AG09309 (cell line): ENCODE results near the gene PRELP.

Experiments
- DNase-seq: peaks from one replicate; pipeline ENCODE4 v3.0.0-alpha.2; 2010; ENCODE audit warnings: low read depth
- H3K4me3 ChIP-seq: 2 replicates; pipeline ENCODE4 v1.5.1; 2011; ENCODE audit warnings: mild to moderate bottlenecking, low read depth, low read length, moderate library complexity; ENCODE audit not compliant: control insufficient read depth
- TF ChIP-seq, protein P1 (sequence below): IDR thresholded peaks from 2 replicates; pipeline ENCODE4 v1.5.1; 2011; ENCODE audit warnings: mild to moderate bottlenecking, low read depth, low read length, inconsistent platforms; ENCODE audit not compliant: insufficient read depth, control insufficient read depth; ENCODE audit errors: missing control alignments

PRELP gene

GRCh38 chr1:203490607-203491006 lies 15.0 kb downstream of the PRELP start:
- H3K4me3 ChIP-seq: no peak overlapping the region
- DNase-seq: no peak
- TF ChIP-seq, protein P1, sequence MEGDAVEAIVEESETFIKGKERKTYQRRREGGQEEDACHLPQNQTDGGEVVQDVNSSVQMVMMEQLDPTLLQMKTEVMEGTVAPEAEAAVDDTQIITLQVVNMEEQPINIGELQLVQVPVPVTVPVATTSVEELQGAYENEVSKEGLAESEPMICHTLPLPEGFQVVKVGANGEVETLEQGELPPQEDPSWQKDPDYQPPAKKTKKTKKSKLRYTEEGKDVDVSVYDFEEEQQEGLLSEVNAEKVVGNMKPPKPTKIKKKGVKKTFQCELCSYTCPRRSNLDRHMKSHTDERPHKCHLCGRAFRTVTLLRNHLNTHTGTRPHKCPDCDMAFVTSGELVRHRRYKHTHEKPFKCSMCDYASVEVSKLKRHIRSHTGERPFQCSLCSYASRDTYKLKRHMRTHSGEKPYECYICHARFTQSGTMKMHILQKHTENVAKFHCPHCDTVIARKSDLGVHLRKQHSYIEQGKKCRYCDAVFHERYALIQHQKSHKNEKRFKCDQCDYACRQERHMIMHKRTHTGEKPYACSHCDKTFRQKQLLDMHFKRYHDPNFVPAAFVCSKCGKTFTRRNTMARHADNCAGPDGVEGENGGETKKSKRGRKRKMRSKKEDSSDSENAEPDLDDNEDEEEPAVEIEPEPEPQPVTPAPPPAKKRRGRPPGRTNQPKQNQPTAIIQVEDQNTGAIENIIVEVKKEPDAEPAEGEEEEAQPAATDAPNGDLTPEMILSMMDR: no peak

DNA sequence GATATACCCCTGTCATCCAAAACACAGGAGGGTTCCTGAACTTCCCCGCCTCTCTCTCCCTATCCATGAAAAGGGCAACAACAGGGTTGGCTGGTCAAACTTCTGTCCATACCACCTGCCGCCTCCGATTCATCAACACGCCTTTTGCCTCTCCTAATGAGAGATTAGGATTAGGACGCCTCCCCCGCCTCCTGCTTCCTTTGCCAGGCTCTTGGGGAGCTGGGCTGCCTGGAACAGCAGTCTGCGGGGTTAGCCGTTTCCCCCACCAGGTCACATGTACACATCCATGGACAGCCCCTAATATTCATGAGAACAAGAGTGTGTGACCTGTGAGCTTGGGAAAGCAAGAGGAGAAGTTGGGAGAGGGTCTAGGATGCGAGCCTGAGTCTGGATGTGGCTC lies 16.1 kb downstream of the PRELP start:
- no peak for DNase-seq
- TF ChIP-seq, protein P1: no peak
- no peak overlapping the region for H3K4me3 ChIP-seq

GRCh38 chr1:203492082-203492747 lies 16.6 kb downstream of the PRELP start:
- TF ChIP-seq, protein P1: no peak
- no peak overlapping the region for H3K4me3 ChIP-seq
- no peak for DNase-seq

GRCh38 chr1:203492748-203493130 lies 17.1 kb downstream of the PRELP start:
- DNase-seq: no peak
- H3K4me3 ChIP-seq: no peak overlapping the region
- TF ChIP-seq, protein P1: no peak

DNA sequence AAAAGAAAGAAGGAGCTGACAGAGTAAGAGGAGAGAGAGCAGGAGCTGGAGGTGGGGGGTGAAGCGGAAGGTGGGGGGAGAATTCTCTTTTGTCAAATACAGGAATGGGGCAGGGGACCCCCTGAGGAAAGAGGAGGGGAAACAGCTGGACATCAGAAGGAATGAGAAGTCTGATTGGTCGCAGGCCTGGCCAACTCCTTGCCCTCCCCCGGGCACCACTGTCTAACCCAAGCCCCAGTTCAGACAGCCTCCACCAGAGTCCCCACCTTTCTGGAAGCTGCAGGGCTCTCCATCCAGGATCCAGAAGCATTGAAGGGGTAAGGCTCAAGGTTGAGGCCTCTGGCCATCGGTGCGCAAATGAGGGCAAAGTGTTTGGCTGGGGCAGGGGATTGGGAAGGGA lies 18.3 kb downstream of the PRELP start, which contains the start of gene OPTC:
Gene OPTC, plus strand, starts transcription at position 253 of the 400 bp plus-strand sequence. CDS start 1,853 bp downstream, outside the sequence.
- TF ChIP-seq, protein P1: no peak
- DNase-seq: no peak
- no peak within 1 kb of the TSS for H3K4me3 ChIP-seq

GRCh38 chr1:203495845-203496244 lies 20.2 kb downstream of the PRELP start:
- DNase-seq: no peak
- TF ChIP-seq, protein P1: no peak
- no peak overlapping the region for H3K4me3 ChIP-seq

DNA sequence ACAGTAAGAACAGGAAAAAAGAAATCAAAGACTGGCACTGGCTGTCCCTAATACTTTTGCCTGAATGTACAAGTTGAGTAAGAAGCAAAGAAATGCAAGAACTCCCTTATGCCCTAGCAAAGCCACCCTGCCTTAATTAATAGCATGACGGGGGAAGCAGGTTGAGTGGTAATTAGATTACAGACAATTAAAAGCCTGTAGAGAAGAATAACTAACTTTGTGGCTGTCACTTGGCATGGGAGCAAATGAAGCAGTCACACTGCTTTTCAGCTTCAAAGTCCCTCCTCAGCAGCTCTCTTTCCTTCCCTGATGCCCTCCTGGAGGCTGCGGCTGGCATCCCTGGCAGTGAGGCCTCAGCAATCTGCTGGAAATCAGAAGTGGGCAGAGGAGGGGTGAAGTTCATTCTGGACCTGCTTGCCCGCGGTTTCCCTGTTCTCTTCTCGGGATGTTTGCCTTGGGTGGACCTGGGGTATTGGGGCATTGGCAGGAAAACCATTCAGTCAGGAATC lies 21.7 kb downstream of the PRELP start:
- no peak overlapping the region for H3K4me3 ChIP-seq
- DNase-seq: no peak
- TF ChIP-seq, protein P1: no peak
